Activated naive CD4-positive, alpha-beta T cell treated with anti-CD3 and anti-CD28 coated beads, Interleukin-2, amount 50 U/mL, for 16 hours (primary cell): ENCODE data around the gene TTLL11.

Experiments used
- DNase-seq: peaks from one replicate; pipeline ENCODE4 v3.0.0-alpha.2; 2020

Gene TTLL11

DNA sequence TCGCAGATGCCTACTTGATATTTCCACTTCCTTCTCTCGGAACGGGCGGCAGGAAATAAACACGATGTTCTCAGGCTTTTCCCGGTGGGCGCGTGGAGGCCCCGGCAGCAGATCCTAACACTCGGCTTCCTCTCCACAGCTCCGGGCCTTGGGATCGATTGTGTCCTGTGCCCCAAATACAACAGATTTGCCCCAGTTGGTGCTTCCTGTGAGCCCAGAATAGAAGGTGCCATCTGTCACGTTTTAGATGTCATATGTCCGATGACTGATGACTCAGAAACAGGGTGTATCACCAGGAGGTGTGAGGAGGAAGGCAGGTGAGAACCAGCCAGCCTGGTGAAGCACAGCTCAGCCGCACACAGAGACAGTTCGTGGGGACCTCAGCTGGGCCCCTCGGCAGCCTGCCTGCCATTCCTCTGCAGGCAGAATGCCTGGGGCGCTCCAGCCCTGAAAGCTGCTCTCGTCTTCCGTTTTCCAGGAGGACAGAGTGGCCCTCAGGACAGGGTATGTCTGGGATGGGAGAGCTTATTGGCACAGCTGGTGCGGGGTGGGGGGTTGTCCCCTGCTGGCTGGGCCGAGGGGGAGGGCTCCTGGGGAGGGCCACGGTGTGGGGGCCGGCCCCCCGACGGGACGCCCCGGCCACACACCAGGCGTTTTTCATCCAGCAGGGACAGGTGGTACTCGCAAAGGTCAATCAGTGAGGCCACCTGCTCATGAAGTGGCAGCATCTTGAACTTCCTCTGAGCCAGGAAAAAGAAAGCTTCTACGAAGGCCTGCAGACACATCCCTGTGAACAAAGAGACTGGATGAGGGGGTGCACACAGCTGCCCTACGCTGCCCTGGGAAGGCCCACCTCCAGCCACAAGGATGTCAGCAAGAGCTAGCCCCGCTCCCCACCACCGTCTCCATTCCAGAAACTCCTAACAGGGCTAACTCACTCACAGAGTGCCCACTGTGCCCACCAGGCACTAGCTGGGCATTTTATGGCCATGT lies 270.7 kb downstream of the TTLL11 start:
- no peak for DNase-seq

DNA sequence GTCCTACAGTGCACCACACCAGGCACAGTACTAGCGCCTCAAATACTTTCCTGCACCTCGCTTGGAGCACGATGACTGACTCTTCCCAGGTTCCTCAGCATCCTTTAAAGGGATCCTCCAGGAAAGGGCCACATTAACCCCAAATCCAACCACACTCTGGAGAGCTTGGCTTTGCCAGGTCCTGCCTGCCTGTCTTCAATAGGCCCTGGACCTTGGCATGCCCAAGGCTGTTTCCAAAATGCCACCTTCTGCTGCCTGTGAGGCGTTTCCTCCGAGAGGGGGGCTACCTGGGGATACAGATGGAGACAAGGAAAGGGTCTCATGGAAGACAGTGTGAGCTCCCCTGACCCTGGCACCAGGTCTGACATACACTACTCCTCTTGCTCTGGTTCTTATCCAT lies 271.8 kb downstream of the TTLL11 start:
- no peak for DNase-seq

DNA sequence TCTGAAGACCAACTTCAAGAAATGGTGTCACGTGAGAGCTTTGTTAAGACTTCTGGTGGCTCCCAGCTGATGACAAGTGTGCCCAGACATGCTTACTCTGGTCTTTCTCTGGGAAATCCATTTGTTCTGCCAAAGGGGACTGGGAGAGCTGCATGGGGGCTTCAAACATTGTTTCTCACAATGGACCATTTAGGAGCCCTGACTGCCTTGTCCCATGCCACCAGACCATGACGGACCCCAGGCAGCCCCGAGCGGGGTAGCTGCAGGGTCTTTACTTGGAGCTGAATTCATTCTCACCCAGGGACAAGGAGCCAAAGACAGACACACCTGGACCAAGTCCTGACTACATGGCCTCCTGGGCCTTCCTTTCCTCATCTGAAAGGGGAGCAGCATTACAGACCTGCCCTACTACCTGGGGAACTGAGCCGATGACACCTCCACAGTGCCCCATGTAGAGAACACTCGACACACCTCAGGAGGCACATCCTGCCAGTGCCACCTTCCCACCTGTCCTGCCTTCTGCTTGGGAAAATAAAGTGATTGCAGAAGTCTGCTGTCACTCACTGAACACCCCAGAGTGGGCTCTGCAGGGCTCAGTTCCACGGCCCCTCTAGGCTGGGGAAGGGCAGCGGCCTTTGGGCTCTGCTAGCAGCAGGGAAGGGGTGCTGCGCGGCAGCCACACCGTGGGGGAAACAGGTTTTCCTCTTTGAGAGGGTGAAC lies 272.7 kb downstream of the TTLL11 start:
- DNase-seq = no peak

DNA sequence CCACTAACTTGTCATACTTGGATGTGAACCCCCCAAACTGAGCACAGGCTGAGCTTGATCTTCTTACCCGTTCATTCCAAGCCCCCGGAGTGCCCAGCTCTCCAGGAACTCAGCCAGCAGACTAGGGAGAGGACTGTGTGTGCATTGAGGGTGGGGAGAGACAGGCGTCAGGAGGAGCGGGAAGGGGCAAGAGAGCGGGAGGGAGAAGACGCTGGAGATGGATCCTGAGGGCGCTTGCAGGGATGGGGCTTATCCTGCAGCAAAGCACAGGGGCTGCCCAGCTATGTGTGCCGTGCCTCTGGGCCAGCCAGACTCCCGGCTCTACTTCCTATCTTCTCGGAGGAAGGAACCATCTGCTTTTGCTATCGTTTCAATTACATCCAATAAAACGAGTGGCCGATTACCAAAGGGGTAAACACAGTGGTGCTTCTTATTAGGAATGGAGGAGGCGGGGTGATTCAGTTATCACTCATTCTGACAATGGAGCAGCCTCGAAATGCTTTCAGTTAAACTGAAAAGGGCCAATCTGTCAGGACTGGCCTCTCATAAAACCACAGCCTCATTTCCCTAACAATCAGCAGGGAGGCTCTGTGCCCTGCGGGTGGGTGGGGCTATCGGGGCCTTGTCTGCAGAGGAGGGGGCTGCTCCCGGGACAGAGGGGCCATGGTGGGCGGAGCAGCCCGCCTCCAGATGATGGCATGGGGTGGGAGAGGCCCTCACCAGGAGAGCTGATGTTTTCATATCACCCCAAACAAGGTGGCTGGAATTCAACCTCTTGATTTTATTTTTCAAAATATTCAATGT lies 273.5 kb downstream of the TTLL11 start:
- DNase-seq = no peak

DNA sequence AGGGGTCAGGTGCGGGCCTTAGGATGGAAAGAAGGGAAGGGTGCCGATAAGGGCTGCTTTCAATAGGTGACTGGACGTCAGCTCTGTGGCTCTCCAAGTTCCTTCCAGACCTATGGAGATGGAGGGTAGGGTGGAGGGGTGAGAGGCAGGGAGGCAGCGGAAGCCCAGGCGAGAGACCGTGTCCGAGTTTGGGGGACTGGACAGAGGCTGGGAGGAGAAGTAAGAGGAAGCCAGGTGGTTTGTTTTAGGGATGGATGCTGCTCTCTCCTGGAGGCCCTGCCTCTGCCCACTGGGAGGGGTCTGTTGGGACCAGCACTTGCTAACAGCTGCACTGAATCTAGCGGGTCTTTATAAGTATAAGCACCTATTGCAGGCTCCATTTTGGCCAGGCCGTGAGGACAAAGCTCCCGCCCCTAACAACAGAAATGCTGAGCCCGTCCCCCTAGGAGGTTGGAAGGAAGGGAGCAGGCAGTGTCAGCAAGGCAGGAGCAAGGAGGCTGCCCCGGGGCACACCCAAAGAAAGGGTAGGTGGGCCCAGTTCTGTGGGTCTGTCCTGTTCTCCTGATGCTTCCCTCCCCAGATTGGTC lies 274.2 kb downstream of the TTLL11 start:
- no peak for DNase-seq

DNA sequence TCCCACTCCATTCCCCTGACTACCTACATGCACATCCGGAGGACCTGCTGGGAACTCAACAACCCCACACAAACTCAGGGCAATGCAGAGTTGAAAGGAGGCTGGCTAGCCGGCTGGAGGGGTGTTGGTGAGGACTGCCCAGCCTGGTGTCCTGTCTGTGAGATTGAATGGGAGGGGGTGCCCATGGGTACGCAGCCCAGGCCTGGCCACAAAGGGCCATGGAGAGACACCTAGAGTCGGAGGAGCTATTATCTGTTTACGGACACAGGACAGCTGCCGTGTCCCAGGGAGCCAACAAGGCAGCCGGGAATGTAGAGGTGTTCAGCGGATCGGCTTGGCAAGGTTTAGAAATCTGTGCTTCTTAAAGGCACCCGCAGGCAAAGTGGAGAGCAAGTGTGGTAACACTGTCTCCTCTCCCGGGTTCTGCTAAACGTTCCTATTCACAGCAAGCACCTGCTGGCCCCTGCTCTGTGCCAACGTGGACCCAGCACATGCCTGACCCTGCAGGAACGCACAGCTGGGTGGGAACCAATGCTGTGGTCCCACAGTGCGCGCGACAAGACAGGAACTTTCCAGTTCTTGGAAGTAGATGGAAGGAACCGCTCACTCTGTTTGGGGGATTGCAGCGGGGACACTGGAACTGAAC lies 275.0 kb downstream of the TTLL11 start:
- no peak for DNase-seq

DNA sequence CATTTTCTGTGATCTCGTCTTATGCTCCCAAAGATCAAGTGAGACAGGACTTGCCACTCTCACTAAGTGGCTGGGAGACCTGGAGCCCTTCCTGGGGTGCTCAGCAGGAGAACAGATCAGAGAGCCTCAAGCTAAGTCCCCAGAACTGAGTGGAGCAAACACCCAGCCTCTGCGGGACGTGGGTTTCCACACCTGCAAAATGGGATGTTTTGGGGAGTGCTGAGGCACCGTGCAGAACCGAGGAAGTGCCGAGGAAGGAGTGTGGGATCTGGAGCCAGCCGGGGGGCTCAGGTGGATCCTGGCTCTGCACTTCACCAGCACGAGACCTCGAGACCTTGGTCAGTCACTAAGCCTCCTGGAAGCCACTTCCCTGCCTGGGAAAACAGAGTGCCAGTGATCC lies 275.6 kb downstream of the TTLL11 start:
- DNase-seq = no peak

DNA sequence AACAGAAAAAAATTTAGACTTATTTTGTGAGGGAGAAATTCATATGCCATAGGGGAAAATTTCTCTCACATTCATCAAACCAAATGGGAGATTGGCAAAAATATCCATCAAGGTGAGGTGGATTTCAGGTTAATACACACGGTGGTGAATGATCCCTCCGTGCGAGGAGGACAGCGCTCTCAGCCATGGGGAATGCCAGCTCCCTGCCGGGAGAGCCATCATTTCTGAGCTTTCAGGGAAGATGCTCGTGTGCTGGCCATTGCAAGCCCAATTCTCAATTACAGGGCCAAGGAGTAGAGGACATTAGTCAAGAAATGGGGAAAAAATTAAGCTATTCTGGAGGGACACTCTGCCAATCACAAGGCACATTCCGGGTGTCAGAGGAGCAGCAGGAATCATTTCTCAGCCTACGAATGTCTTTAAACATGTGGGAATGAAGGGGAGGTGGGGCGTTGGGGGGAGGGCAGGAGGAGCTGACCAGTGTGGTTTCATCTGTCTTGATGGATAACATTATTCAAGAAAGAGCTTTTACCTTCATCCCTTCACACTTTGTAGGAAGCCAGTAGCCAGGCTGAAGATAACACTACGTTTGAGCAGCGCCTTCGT lies 276.2 kb downstream of the TTLL11 start:
- no peak for DNase-seq

DNA sequence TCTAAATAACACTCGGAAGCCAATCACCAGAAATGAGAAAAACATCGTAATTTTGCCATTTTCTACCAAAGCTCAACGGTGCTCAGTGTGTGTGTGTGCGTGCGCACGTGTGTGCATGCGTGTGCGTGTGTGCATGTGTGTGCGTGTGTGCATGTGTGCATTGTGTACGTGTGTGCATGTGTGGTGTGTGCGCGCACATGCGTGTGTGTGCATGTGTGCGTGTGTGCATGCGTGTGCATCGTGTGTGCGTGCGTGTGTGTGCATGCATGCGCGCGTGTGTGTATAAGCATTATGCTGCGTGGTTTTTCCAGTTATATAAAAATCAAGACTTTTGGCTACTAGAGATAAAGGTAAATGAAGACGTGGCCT lies 276.7 kb downstream of the TTLL11 start:
- no peak for DNase-seq

DNA sequence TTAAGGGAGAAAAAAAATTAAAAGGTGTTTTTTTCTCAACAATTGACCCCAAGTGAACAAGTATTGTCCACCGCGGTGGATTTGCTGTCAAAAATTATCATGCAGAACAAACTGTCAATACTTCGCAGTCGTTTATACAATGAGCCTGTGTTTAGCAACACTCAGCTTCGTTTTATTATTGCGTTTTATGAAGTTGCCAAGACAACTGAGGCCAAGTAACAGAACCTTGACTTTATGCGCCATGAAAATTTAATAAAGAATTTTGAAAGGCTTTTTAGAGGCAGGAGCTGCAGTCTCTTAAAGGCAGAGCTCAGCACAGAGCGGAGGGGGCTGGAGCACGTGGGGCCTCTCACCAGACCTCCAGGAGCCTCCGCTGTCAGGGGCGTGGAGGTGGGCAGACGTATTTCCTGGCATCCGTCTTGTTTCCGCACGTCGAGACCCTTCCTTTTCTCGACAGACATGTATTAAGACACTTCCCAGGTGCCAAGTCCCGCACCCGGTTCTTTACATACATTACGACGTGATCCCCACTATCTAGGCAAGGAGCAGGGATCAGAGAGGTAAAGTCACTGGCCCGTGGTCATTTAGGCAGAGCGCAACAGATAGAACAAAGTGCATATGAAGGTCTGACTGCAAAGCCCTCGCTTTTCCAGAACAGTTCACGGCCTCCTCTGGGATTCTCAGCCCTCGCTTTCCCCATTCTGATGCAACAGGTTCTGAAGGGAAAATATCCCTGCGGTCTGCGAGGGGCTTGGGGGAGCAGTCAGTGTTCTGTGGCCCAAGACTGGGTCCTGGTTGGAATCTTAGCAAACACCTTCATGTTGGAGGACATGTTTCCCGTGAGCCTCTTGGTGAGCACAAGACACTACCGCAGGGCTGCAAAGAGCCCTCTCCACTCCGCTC lies 277.3 kb downstream of the TTLL11 start:
- DNase-seq = no peak

DNA sequence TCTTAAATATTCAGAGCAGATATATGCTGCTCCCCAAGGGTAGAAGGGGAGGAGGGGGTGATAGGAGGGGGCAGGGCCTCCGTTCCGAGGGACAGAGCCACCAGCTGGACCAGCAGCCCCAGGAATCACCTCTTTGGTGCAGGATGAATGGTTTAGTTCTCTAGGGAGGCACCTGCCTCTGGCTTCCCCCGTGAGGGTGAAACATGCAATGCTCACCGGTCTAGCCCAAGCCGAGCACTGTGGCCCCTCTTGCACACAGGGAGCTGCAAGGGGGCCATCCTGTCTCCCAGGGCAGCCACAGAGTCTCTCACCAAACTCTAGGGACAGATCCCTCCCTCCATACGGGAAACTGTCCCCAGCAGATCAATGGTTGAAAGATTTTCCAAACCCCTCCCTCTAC lies 278.0 kb downstream of the TTLL11 start:
- no peak for DNase-seq

DNA sequence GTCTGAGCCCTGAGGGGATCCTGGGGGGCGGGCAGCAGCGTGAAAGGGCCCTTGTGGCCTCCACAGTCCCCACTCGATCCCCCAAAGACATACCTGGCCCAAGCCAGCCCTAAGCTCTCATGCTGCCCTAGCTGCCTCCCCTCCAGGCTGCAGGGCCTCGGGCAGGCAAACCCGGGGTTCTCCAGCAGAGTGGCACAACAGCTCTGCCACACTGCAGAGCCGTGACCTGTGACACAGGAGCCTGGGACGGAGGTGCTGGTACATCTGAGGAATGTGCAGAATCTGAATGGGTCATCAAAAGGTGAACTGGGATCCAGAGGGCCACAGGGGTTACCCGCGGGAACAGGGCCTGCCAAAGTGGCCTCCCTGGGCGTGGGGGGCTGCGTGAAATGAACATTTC lies 278.5 kb downstream of the TTLL11 start:
- DNase-seq = no peak

DNA sequence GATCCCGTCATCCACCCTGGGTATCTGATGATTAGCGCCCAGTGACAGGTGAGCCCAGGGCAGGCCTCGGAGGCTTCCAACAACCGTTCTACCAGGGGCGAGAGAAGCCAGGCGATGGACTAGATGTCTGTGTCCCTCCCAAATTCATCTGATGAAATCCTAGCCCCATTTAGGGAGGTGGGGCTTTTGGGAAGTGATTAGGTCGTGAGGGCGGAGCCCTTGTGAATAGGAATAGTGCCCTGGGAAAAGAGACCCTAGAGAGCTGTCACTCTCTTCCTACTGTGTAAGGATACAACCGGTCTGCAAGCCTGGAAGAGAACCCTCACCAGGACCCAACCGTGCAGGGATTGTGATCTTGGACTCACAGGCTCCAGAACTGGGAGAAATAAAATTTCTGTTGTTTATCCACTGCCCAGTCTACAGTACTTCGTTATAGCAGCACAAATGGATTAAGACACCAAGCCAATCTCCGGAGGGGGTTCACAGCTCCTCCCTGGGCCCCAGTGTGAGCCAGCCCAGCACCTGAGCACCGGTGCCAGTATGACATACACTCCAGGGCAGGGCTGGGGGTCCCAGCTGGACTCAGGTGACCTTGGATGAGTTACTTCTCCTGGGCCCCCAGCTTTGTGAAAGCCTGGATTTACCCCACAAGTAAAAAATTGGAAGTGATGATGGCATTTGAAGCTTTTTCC lies 279.4 kb downstream of the TTLL11 start:
- no peak for DNase-seq

DNA sequence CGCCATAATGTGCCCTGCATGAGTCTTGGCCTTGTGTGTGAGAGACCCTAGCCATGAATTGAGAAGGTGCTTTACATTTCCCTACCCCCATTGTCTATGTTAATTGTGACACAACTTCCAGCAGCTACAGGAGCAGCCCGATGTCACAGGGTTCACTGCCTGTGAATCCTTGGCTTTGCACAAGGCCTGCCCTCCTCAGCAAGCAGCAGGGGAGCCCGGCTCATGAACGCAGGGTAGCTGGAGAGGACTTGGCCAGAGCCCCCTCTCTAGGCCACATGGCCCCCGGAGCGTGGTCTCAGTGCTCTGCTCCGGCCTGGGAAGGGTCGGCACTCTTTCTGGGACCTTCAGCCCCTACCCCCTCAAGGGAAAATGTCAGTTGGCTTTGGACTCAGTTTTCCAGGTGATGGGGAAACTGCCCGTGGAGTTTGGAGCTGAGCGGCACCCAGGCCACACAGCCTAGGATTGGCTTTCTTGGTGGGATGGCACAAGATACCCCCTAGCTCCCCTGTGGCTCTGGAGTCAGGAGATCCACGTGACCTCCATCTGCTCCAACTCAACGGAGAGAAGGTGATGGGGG lies 280.9 kb downstream of the TTLL11 start:
- DNase-seq = no peak

DNA sequence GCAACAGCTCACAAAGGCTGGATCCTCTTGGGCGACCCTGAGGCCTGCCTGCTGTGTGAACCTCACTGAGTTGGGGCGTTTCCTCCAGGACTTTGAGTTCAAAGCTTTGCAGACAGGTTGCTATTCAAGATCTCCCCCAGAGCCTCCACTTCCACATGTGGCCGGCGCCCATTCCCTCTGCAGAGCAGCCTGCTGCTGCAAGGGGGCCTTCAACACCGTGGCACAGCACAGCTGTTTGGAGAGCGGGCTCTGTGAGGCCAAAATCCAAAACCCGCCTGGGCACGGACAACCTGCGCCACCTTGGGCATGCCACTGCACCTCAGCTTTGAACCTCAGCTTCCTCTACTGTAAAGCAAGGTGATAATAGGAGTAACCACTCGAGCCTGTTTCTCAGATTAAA lies 281.4 kb downstream of the TTLL11 start:
- no peak for DNase-seq

DNA sequence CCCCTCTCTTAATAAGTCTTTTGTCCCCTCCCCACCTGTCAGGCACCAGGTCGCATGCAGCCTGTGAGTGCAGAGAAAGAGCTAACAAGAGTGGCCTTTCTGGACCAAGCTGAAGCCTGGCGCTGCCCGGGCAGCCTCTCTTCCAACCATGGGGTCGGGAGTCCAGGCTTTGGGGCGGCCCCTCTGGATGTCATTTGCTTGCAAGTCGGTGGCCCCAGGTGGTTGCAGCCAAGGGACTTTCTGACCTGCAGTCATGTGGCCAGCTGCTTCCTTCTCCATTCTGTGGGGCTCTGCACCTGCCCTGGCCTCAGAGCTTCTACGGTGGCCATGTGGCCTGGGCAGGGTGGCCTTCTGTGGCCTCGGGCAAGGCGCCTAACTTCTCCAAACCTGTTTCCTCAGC lies 282.0 kb downstream of the TTLL11 start:
- no peak for DNase-seq

DNA sequence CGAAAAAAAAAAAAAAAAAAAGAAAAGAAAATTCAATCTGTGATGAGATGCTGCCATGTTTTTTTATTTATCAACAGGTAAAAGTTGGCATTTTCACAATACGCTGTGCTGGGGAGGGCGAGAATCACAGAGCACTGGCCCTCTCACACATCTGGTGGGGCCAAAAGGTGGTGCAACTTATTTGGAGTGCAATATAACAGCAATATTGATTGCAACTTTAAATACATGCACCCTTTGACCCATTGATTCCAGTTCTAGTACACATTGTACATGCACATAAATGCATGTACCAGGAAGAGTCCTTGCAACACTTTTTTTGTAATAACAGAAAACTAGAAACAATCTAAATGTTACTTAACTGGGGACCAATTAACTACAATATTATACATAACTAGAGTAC lies 282.6 kb downstream of the TTLL11 start:
- DNase-seq = no peak

DNA sequence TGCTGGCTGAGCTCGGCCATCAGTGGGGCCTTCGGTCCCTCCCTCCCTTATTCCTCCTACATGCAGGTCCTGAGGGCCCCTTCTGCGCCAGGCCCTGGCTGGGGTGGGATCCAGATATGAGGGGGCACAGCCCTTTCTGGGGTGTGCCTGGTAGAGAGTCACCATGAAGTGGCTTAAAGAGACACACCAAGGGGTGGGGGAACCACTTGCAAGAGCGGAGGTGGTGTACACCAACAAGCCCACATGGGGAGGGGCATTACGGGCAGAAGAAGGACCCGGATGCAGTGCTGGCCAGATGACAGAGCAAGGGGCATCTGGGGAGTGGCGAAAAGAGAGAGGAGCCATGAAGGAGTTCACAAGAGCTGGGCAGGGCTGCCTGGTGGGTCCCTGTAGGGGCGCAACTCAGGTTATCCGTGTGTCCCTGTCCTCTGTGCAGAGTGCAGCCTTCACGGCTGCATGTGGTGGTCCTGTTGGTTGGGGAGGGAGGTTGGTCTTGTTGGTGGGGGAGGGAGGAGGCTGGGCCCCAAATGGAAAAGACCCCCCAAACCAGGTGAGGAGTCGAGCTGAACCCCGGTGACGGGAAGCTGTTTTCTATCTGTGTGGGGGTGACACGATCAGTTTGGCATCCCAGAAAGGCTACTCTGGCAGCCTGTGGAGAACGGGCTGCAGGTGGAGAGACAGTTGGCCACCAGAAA lies 283.6 kb downstream of the TTLL11 start:
- DNase-seq = no peak

DNA sequence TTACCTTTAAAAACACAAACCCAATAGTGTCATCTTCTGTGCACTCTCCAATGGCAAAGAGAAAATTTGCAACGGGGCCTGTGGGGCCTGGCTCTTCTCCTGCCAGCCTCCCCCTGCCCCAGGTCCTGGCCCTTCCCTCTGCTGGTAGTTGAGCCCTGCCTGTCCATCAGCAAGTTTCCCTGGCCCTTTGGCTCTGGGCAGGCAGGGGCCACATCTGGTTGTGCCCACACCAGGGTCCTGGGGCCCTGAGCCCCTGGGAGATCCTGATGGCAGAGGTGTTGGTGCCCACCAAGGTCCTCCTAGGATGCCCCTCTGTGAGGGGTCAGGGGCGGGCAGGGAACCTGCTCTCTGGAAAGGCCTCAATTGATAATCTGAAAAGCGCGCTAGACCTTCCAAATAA lies 284.3 kb downstream of the TTLL11 start:
- no peak for DNase-seq
